K562 (cell line): ENCODE data around the gene NOTO. TPM values are rescaled to one million over a fixed set of nuclear protein-coding genes. Genes with fewer than 3 reads are reported as not detected.

Source experiments
- AFF4 ChIP-seq: sonication (generic); formaldehyde crosslinking; IDR thresholded peaks from 2 replicates; pipeline ENCODE4 v1.8.0; 2023; ENCODE audit warnings: mild to moderate bottlenecking, missing genetic modification reagents
- CREB1 ChIP-seq, 2 experiments: sonication (generic) in 1 of 2; formaldehyde crosslinking in 1 of 2; IDR thresholded peaks; 2 replicates each; pipeline versions ENCODE4 v1.6.1 to v1.8.0; 2012 to 2022; ENCODE audit warnings: inconsistent platforms in 1 of 2, mild to moderate bottlenecking in 1 of 2, missing genetic modification reagents in 1 of 2, moderate library complexity in 1 of 2
- NRF1 ChIP-seq, 2 experiments: fragments of 450-650 bp; IDR thresholded peaks in 1 of 2; conservative IDR thresholded peaks in 1 of 2; 2 replicates each; pipeline ENCODE4 v1.6.1; 2014; ENCODE audit warnings: mild to moderate bottlenecking in 2 of 2
- VEZF1 ChIP-seq: fragments of 200-800 bp; sonication (Bioruptor generic); IDR thresholded peaks from 2 replicates; pipeline ENCODE4 v1.6.1; 2017; ENCODE audit warnings: missing genetic modification characterization, missing compliant biosample characterization
- ZBTB12 ChIP-seq: fragments of 250-450 bp; sonication (Bioruptor Pico); IDR thresholded peaks from 2 replicates; pipeline ENCODE4 v1.4.0; 2020
- ZBTB2 ChIP-seq: fragments of 450-650 bp; IDR thresholded peaks from 2 replicates; pipeline ENCODE4 v1.6.1; 2016; ENCODE audit warnings: antibody characterized with exemption
- polyA plus RNA-seq, 8 experiments: library from polyadenylated mRNA; depleted of rRNA in 4 of 8; stranded (reverse) in 5 of 8; unstranded in 3 of 8; fragments of >200 nt; fragmentation: Nextera tagmentation in 2 of 8; fragmentation: Illumina TruSeq in 1 of 8; extraction: Ambion mirVana in 2 of 8; extraction: Trizol in 1 of 8; gene quantifications; 2 replicates each; pipeline versions ENCODE4 v1.2.1 to v1.2.3, GENCODE V29; 2011 to 2014; ENCODE audit warnings: inconsistent platforms in 1 of 8, missing spikeins in 1 of 8
- total RNA-seq, 7 experiments: library from RNA; depleted of rRNA in 6 of 7; stranded (reverse); fragments of >200 nt in 6 of 7; fragmentation: Illumina TruSeq in 2 of 7; extraction: Trizol in 2 of 7; gene quantifications; 2 replicates each; pipeline versions ENCODE4 v1.2.1 to v1.2.3, GENCODE V29; 2011 to 2021; ENCODE audit warnings: low replicate concordance in 1 of 7
- TF ChIP-seq, protein P1 (sequence below), 2 experiments: fragments of 450-650 bp; formaldehyde crosslinking in 1 of 2; IDR thresholded peaks; 2 replicates each; pipeline versions ENCODE4 v1.4.0 to v1.6.1; 2014 to 2020; ENCODE audit warnings: mild to moderate bottlenecking in 2 of 2, borderline replicate concordance in 1 of 2, low read depth in 1 of 2

Gene NOTO
- total and polyA plus RNA-seq, 9 of the 15 experiments (the other 6 are each of a cell fraction or from before 2014, with no cell fraction given), result not detected

- TF ChIP-seq AFF4 (CRISPR knock-in tag) (peak; percentile 87; the same call in 1 of the 2 replicates), ZBTB2 (peak; percentile 30; the same call in 1 of the 2 replicates), ZBTB12 (CRISPR knock-in tag) (no peak), VEZF1 (CRISPR knock-in tag) (peak; percentile 86), NRF1 (conservative IDR thresholded peaks at IDR 0.05 in 1 of 2, IDR thresholded peaks at IDR 0.05 in 1 of 2) (peak in 1 of 2 experiments; percentile 32; a peak in 2 of 4 replicates), CREB1 (IDR thresholded peaks at IDR 0.05) (0 out of 2 replicates have a peak, but pooled peaks have one; percentile 19), CREB1 (CRISPR knock-in tag; IDR thresholded peaks at IDR 0.05) (peak; percentile 83)
- TF ChIP-seq, protein P1, sequence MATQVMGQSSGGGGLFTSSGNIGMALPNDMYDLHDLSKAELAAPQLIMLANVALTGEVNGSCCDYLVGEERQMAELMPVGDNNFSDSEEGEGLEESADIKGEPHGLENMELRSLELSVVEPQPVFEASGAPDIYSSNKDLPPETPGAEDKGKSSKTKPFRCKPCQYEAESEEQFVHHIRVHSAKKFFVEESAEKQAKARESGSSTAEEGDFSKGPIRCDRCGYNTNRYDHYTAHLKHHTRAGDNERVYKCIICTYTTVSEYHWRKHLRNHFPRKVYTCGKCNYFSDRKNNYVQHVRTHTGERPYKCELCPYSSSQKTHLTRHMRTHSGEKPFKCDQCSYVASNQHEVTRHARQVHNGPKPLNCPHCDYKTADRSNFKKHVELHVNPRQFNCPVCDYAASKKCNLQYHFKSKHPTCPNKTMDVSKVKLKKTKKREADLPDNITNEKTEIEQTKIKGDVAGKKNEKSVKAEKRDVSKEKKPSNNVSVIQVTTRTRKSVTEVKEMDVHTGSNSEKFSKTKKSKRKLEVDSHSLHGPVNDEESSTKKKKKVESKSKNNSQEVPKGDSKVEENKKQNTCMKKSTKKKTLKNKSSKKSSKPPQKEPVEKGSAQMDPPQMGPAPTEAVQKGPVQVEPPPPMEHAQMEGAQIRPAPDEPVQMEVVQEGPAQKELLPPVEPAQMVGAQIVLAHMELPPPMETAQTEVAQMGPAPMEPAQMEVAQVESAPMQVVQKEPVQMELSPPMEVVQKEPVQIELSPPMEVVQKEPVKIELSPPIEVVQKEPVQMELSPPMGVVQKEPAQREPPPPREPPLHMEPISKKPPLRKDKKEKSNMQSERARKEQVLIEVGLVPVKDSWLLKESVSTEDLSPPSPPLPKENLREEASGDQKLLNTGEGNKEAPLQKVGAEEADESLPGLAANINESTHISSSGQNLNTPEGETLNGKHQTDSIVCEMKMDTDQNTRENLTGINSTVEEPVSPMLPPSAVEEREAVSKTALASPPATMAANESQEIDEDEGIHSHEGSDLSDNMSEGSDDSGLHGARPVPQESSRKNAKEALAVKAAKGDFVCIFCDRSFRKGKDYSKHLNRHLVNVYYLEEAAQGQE (IDR thresholded peaks at IDR 0.05; ENCODE audit: borderline replicate concordance), result peak; percentile 84
- TF ChIP-seq, protein P1 (CRISPR knock-in tag; IDR thresholded peaks at IDR 0.05; ENCODE audit: low read depth), result 0 out of 2 replicates have a peak, but pooled peaks have one; percentile 31
These were observed 25.3 kb upstream of the NOTO start (continued) for GRCh38 chr2:73176881-73177644.
